CD4-positive, alpha-beta memory T cell (primary cell): ENCODE data around the gene XPNPEP2. TPM values are rescaled to one million over a fixed set of nuclear protein-coding genes. Genes with fewer than 3 reads are reported as not detected.

Experiments used
- CTCF ChIA-PET: fragments of 350-600 bp; sonication (Branson Sonifier 250); formaldehyde crosslinking; loops from one replicate; lab custom pipeline; 2021; ENCODE audit warnings: inconsistent platforms; ENCODE audit not compliant: partially characterized antibody; lab: Charles Lee
- POLR2A ChIA-PET: fragments of 350-600 bp; sonication (Branson Sonifier 250); formaldehyde crosslinking; loops from one replicate; lab custom pipeline; 2021; ENCODE audit not compliant: partially characterized antibody; lab: Charles Lee
- DNase-seq, 5 donors: peaks; one replicate each; pipeline versions ENCODE4 v3.0.0 to v3.0.0-alpha.2; 2020 to 2022; ENCODE audit warnings: mixed read lengths in 1 of 5
- H3K27ac ChIP-seq: one replicate; pipeline ENCODE4 v1.7.0; 2013; ENCODE audit warnings: low read depth, low read length
- H3K27me3 ChIP-seq: 2 replicates; pipeline ENCODE4 v1.7.0; 2013; ENCODE audit warnings: mild to moderate bottlenecking, low read length, moderate library complexity; ENCODE audit not compliant: insufficient read depth
- H3K36me3 ChIP-seq: 2 replicates; pipeline ENCODE4 v1.7.0; 2013; ENCODE audit warnings: mild to moderate bottlenecking, low read length, moderate library complexity; ENCODE audit not compliant: insufficient read depth
- H3K4me1 ChIP-seq: 2 replicates; pipeline ENCODE4 v1.7.0; 2013; ENCODE audit warnings: mild to moderate bottlenecking, low read length, moderate library complexity; ENCODE audit not compliant: insufficient read depth
- H3K4me3 ChIP-seq, 2 donors: one replicate each; pipeline ENCODE4 v1.7.0; 2013; ENCODE audit warnings: low read length in 2 of 2, mild to moderate bottlenecking in 1 of 2
- H3K9me3 ChIP-seq, 2 donors: one replicate each; pipeline ENCODE4 v1.7.0; 2013; ENCODE audit warnings: low read length in 2 of 2, control low read depth in 1 of 2; ENCODE audit not compliant: control insufficient read depth in 1 of 2
- H3K27ac Mint-ChIP-seq, 7 donors: one replicate each; pipeline ENCODE4 v1.8.0; 2020 to 2021; ENCODE audit warnings: mixed read lengths in 7 of 7, mild to moderate bottlenecking in 6 of 7, inconsistent platforms in 3 of 7, moderate library complexity in 3 of 7
- H3K27me3 Mint-ChIP-seq, 2 donors: one replicate each; pipeline ENCODE4 v1.8.0; 2020 to 2021; ENCODE audit warnings: mixed read lengths in 2 of 2
- H3K36me3 Mint-ChIP-seq, 2 donors: one replicate each; pipeline ENCODE4 v1.8.0; 2020 to 2021; ENCODE audit warnings: mixed read lengths in 2 of 2, inconsistent platforms in 1 of 2, mild to moderate bottlenecking in 1 of 2
- H3K4me1 Mint-ChIP-seq, 4 donors: one replicate each; pipeline ENCODE4 v1.8.0; 2020 to 2021; ENCODE audit warnings: mixed read lengths in 4 of 4, mild to moderate bottlenecking in 1 of 4
- H3K4me3 Mint-ChIP-seq, 8 donors: one replicate each; pipeline ENCODE4 v1.8.0; 2020 to 2021; ENCODE audit warnings: mixed read lengths in 8 of 8, mild to moderate bottlenecking in 7 of 8, moderate library complexity in 6 of 8, inconsistent platforms in 3 of 8
- H3K9me3 Mint-ChIP-seq, 8 donors: one replicate each; pipeline ENCODE4 v1.8.0; 2020 to 2021; ENCODE audit warnings: mixed read lengths in 8 of 8, mild to moderate bottlenecking in 5 of 8, inconsistent platforms in 3 of 8, moderate library complexity in 1 of 8
- intact Hi-C: fragments of 100-400 bp; cut with micrococcal nuclease; formaldehyde crosslinking; loops from one replicate; pipeline ENCODE4 v1.15.1; 2023
- polyA plus RNA-seq, 2 donors: library from polyadenylated mRNA; unstranded; fragments of 300-500 nt; fragmentation: Illumina TruSeq; gene quantifications; one replicate each; pipeline ENCODE4 v1.2.3, GENCODE V29; 2021
- total RNA-seq, 2 experiments: library from RNA; stranded (reverse); gene quantifications; one replicate each; pipeline ENCODE4 v1.2.3, GENCODE V29; 2021

XPNPEP2 gene
- total and polyA plus RNA-seq, 4 experiments from 2014 or later = 0.32 to 0.90 (median 0.41) TPM

GRCh38 chrX:129696463-129697155 is 42.2 kb upstream of the XPNPEP2 start:
- no peak overlapping the region for H3K27ac Mint-ChIP-seq
- DNase-seq = no peak
- Histone ChIP-seq H3K27me3 (no peaks in the 10 kb centered on the region), H3K27ac (no peak overlapping the region), H3K36me3 (no peaks in the 10 kb centered on the region), H3K9me3 (no peaks in the 10 kb centered on the region), H3K4me3 (no peak overlapping the region), H3K4me1 (no peaks in the 10 kb centered on the region)
- no peaks in the 10 kb centered on the region for H3K27me3 Mint-ChIP-seq
- intact Hi-C loops = no loop called here
- H3K9me3 Mint-ChIP-seq = no peaks in the 10 kb centered on the region
- H3K36me3 Mint-ChIP-seq = no peaks in the 10 kb centered on the region
- ChIA-PET CTCF (no interaction called here), POLR2A (no interaction called here)
- H3K4me3 Mint-ChIP-seq = no peak overlapping the region
- peaks cover 0 to 1% (median 0%) of the 10 kb centered on the region in 4 donors for H3K4me1 Mint-ChIP-seq

GRCh38 chrX:129697204-129697829 is 41.5 kb upstream of the XPNPEP2 start:
- Histone ChIP-seq H3K27ac (no peak overlapping the region), H3K4me3 (no peak overlapping the region), H3K9me3 (no peaks in the 10 kb centered on the region), H3K36me3 (no peaks in the 10 kb centered on the region), H3K27me3 (no peaks in the 10 kb centered on the region), H3K4me1 (no peaks in the 10 kb centered on the region)
- Mint-ChIP-seq H3K36me3 (no peaks in the 10 kb centered on the region), H3K4me3 (no peak overlapping the region), H3K27me3 (no peaks in the 10 kb centered on the region), H3K27ac (no peak overlapping the region), H3K4me1 (peaks cover 0 to 1% (median 0%) of the 10 kb centered on the region in 4 donors), H3K9me3 (no peaks in the 10 kb centered on the region)
- ChIA-PET POLR2A (no interaction called here), CTCF (no interaction called here)
- intact Hi-C loops = no loop called here
- DNase-seq = no peak

DNA sequence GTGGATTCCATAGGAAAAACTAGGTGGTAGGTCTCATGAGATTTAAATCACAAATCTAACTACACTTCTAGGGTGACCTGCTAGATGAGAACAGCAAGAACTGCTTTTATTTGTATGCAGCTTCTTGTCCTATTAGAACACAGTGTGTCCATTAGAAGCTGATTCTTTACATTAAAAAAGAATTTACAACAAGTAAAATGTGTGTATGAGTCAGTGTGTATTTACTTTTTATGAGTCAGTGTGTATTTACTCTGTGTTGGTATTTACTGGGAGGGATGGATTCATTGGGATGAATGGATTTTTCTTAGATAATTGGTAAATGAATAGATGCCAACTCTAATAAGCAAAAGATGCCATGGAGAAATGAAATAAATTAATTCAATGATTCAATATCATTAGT is 40.6 kb upstream of the XPNPEP2 start:
- no peaks in the 10 kb centered on the region for H3K9me3 Mint-ChIP-seq
- Histone ChIP-seq H3K9me3 (no peaks in the 10 kb centered on the region), H3K27me3 (no peaks in the 10 kb centered on the region), H3K27ac (no peak overlapping the region), H3K4me3 (no peak overlapping the region), H3K36me3 (no peaks in the 10 kb centered on the region), H3K4me1 (no peaks in the 10 kb centered on the region)
- intact Hi-C loops = no loop called here
- no peaks in the 10 kb centered on the region for H3K27me3 Mint-ChIP-seq
- H3K36me3 Mint-ChIP-seq = no peaks in the 10 kb centered on the region
- no peak overlapping the region for H3K27ac Mint-ChIP-seq
- ChIA-PET POLR2A (no interaction called here), CTCF (no interaction called here)
- DNase-seq = no peak
- H3K4me1 Mint-ChIP-seq = peaks cover 0 to 1% (median 0%) of the 10 kb centered on the region in 4 donors
- no peak overlapping the region for H3K4me3 Mint-ChIP-seq

DNA sequence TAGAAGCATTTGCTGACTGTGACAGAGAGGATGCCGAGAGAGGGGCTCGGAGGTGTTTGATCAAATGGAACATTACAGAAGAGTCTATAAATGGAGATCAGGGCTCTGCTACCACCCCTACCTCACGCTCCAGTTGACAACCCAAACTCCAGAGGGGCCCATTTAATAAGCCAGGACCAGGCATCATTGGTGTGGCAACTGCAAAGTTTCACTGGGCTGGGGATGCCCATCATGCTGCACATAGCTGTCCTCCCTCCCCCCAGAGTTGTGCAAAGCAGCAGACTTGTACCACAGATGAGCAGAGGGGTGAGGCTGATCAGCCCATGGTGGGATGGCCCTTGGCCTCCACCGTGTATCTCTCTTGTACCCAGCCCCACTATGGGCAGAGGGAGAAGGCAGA is 38.2 kb upstream of the XPNPEP2 start:
- Mint-ChIP-seq H3K9me3 (no peaks in the 10 kb centered on the region), H3K27ac (no peak overlapping the region), H3K4me3 (no peak overlapping the region), H3K4me1 (no peaks in the 10 kb centered on the region), H3K27me3 (no peaks in the 10 kb centered on the region), H3K36me3 (no peaks in the 10 kb centered on the region)
- ChIA-PET POLR2A (no interaction called here), CTCF (no interaction called here)
- no peaks in the 10 kb centered on the region for H3K36me3 ChIP-seq
- no peaks in the 10 kb centered on the region for H3K27me3 ChIP-seq
- no peaks in the 10 kb centered on the region for H3K9me3 ChIP-seq
- intact Hi-C loops = no loop called here
- H3K4me3 ChIP-seq = no peak overlapping the region
- no peak for DNase-seq
- no peak overlapping the region for H3K27ac ChIP-seq
- no peaks in the 10 kb centered on the region for H3K4me1 ChIP-seq

GRCh38 chrX:129701624-129702069 is 37.1 kb upstream of the XPNPEP2 start:
- DNase-seq = no peak
- no peaks in the 10 kb centered on the region for H3K27me3 Mint-ChIP-seq
- Histone ChIP-seq H3K36me3 (no peaks in the 10 kb centered on the region), H3K27ac (no peak overlapping the region), H3K4me3 (no peak overlapping the region), H3K9me3 (no peaks in the 10 kb centered on the region), H3K4me1 (no peaks in the 10 kb centered on the region), H3K27me3 (no peaks in the 10 kb centered on the region)
- no peak overlapping the region for H3K27ac Mint-ChIP-seq
- intact Hi-C loops = no loop called here
- H3K9me3 Mint-ChIP-seq = no peaks in the 10 kb centered on the region
- H3K36me3 Mint-ChIP-seq = no peaks in the 10 kb centered on the region
- CTCF ChIA-PET = no interaction called here
- H3K4me3 Mint-ChIP-seq = no peak overlapping the region
- no peaks in the 10 kb centered on the region for H3K4me1 Mint-ChIP-seq
- POLR2A ChIA-PET = no interaction called here

DNA sequence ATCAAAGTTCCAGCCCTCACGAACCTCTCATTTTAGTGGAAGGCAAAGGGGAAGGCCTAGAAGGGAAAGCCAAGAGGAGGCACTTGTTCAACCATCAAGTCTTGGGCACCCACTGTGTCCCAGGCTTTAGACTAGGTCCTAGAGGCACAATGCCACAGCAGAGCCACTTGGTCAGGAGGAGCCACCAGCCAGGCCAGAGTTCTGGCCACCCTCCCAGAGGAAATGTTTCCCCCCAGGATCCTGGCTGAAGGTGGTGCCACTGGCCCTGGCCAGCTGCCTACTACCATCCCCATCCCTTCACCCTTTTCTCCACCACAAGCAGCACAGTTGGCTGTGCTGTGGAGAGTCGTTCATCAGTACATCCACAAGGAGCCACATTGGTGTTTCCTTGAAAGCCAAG is 34.3 kb upstream of the XPNPEP2 start:
- H3K4me1 Mint-ChIP-seq = no peaks in the 10 kb centered on the region
- ChIA-PET CTCF (no interaction called here), POLR2A (no interaction called here)
- no peak overlapping the region for H3K27ac Mint-ChIP-seq
- no peaks in the 10 kb centered on the region for H3K36me3 ChIP-seq
- DNase-seq = no peak
- no peaks in the 10 kb centered on the region for H3K36me3 Mint-ChIP-seq
- peaks cover 0 to 8% (median 0%) of the 10 kb centered on the region in 8 donors for H3K9me3 Mint-ChIP-seq
- H3K27me3 Mint-ChIP-seq = peaks cover 0 to 2% of the 10 kb centered on the region in 2 donors
- no peaks in the 10 kb centered on the region for H3K9me3 ChIP-seq
- H3K4me3 ChIP-seq = no peak overlapping the region
- no peaks in the 10 kb centered on the region for H3K4me1 ChIP-seq
- H3K27me3 ChIP-seq = no peaks in the 10 kb centered on the region
- intact Hi-C loops = no loop called here
- no peak overlapping the region for H3K27ac ChIP-seq
- no peak overlapping the region for H3K4me3 Mint-ChIP-seq

DNA sequence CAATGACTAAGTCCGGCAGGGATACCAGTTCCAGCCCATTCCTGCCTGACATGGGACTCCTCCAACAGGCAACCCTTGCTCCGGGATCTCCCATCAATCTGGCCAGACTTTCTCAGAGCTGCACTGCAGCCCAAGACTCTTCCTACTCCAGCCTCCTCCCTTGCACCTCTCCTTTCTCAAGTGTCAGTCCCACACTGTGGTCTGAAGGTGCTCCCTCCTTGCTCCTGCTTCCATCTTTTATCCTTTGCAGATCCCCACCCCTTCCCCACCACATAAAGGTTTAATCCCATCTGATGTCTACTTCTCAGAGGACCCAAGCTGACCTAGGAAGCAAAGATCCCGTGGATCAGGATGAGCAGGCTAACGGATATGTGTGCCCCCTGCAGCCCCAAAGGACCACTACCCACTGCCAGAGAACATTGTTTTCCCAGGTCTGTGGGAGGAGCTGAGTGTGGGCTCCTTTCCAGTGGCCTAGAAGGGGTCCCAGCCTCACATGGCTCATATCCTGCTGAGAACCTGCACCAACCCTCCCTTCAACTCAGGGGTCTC is 33.3 kb upstream of the XPNPEP2 start:
- no peaks in the 10 kb centered on the region for H3K36me3 Mint-ChIP-seq
- no peak for DNase-seq
- Histone ChIP-seq H3K27ac (no peak overlapping the region), H3K9me3 (no peaks in the 10 kb centered on the region), H3K27me3 (no peaks in the 10 kb centered on the region), H3K36me3 (no peaks in the 10 kb centered on the region), H3K4me3 (no peak overlapping the region), H3K4me1 (no peaks in the 10 kb centered on the region)
- POLR2A ChIA-PET = no interaction called here
- intact Hi-C loops = no loop called here
- no peak overlapping the region for H3K27ac Mint-ChIP-seq
- peaks cover 0 to 8% (median 0%) of the 10 kb centered on the region in 8 donors for H3K9me3 Mint-ChIP-seq
- H3K4me3 Mint-ChIP-seq = no peak overlapping the region
- H3K4me1 Mint-ChIP-seq = no peaks in the 10 kb centered on the region
- H3K27me3 Mint-ChIP-seq = peaks cover 0 to 2% of the 10 kb centered on the region in 2 donors
- CTCF ChIA-PET = no interaction called here
